GM18526 (cell line): ENCODE data around the gene LAMA2.

Source experiments
- POLR2A ChIP-seq: IDR thresholded peaks from 3 replicates; pipeline ENCODE4 v1.6.1; 2011; ENCODE audit not compliant: insufficient read length; ENCODE audit errors: extremely low read depth

The LAMA2 gene

DNA sequence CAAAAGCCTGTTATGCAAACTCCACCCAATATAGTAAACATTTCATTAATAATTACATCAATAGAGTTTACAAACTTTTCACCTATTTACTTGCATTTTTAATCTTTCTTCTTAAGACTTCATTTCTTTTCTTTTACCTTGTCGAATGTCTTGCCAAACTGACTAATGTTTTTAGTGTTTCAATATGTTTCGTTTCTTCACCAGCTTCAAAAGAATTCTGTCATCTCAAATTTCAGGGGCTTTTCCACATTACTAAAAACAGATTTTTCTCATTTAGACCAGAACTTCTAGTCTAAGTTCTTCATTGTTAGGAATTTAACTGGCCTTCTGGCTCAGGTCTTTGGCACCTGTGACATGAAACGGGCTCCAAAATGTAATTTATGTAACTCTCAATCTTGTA, 630.5 kb downstream of the LAMA2 start:
- no peak for TF ChIP-seq POLR2A

DNA sequence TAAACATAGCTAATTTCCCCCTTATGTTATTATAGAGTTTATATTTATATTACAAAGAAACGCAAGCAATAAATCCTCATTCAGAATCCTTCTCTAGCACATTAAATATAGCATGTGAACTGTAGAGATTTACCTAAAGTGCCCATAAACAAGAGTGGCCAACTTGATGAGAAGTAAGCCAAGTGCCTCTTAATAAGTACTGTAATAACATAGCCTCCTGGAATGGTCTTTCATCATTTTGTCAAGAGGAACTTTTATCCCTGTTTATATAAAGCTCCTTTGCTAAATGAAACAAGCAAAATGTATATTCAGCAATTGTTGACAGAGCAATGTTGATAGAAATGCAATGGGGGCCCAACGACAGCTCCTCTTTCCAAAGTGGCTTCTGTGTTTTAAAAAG, 632.1 kb downstream of the LAMA2 start:
- no peak for TF ChIP-seq POLR2A

GRCh38 chr6:129516005-129516404, 633.1 kb downstream of the LAMA2 start:
- no peak for TF ChIP-seq POLR2A

GRCh38 chr6:129516787-129517186, 633.8 kb downstream of the LAMA2 start:
- no peak for TF ChIP-seq POLR2A

GRCh38 chr6:129517288-129517687, 634.4 kb downstream of the LAMA2 start:
- no peak for TF ChIP-seq POLR2A

- no peak for TF ChIP-seq POLR2A
Observed at GRCh38 chr6:129519750-129520149, 636.8 kb downstream of the LAMA2 start.

GRCh38 chr6:129521946-129522345, 639.0 kb downstream of the LAMA2 start:
- no peak for TF ChIP-seq POLR2A

- no peak for TF ChIP-seq POLR2A
Observed at GRCh38 chr6:129523816-129524215, 640.9 kb downstream of the LAMA2 start.

- TF ChIP-seq POLR2A = no peak
Observed at GRCh38 chr6:129525055-129525454, 642.1 kb downstream of the LAMA2 start.

GRCh38 chr6:129534926-129535325, 652.0 kb downstream of the LAMA2 start:
- no peak for TF ChIP-seq POLR2A

- TF ChIP-seq POLR2A = no peak
Observed at GRCh38 chr6:129536271-129536670, 653.3 kb downstream of the LAMA2 start.

DNA sequence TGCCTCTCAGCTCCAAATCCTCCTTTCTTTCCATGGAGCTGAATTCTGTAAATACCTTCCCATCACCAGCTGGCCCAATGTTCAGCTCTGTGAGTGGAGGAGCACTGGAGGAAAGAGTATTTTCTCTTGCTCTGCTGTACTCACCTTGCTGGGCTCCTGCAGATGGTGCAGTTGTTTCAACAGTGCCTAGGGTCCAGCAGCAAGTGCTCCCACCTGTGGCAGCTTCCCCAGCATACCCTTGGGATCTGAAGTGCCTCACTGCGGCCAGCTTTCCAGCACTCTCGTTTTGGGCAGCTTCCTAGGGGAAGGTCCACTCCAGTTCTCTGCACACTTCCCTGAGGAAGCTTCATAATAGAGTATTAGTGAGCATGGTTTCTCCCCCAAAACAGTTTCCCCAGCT, 656.1 kb downstream of the LAMA2 start:
- no peak for TF ChIP-seq POLR2A

GRCh38 chr6:129542705-129543104, 659.8 kb downstream of the LAMA2 start:
- no peak for TF ChIP-seq POLR2A

DNA sequence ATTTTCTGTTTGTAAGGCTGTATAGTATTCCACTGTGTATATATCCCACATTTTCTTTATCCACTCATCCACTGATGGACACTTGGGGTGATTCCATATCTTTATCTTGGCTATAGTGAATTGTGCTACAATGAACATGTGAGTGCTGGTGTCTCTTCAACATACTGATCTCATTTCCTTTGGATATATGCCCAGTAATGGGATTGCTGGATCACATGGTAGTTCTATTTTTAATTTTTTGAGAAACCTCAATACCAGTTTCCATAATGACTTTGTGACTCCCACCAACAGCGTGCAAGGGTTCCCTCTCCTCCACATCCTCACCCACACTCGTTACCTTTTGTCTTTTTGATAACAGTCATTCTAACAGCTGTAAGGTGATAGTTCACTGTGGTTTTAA, 661.0 kb downstream of the LAMA2 start:
- TF ChIP-seq POLR2A = no peak

DNA sequence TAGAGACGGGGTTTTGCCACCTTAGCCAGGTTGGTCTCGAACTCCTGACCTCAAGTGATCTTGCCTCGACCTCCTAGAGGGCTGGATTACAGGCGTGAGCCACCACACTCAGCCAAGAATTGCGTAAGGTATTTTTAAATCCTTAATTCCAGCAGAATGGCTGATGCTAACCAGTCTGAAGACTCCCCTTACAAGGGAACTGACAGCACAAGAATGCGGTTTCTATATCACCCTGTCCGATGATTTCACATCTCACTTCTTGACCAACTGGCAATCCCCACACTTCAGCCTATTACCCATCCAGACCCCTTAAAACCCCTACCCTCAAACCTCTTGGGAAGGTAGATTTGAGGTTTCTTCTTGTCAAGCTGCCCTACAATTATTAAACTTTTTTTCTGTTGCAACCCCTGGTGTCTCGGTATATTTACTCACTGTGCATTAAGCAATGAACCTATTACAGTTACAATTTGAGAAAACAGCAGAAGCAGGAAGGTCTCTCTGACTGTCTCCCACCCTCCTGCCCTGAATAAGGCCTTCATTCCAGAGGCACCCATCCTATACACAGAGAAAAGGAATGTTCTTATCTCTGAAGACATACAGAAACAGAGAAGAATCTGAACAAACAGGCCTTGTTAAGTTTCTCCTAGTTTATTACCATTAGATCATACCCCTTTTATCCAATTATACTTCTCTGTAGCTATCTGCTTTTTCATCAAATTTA, 662.1 kb downstream of the LAMA2 start:
- no peak for TF ChIP-seq POLR2A

DNA sequence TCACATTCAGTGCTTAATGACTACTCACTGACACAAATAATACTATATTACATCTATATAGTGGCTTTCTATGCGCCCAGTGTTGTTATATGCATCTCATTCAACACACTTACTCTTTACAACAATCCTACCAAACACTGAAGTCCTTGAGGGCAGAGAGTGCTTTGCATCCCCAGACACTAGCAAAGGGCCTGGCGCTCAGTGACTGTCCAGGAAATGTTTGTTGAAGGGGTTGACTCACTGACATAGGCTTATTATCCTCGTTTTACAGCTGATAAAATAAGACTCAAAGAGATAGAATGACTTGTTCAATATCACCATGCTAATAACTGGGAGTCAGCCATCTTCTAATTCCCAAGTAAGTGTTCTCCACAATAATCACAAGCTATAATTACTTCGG, 663.8 kb downstream of the LAMA2 start:
- TF ChIP-seq POLR2A = no peak

GRCh38 chr6:129551486-129551885, 668.5 kb downstream of the LAMA2 start:
- no peak for TF ChIP-seq POLR2A
